ENCODE data around the gene WDR33.
"Not testable (repeated sequence)": the region's sequence is repeated elsewhere in the genome, so short reads cannot be mapped to it uniquely, and the experiment has no call there.

Gene WDR33

GRCh38 chr2:127807678-127808353, 3.2 kb downstream of the WDR33 start:
- DNase-seq: no peak

GRCh38 chr2:127806860-127807259, 4.1 kb downstream of the WDR33 start:
- DNase-seq: not testable (repeated sequence)

GRCh38 chr2:127805491-127805890, 5.5 kb downstream of the WDR33 start:
- DNase-seq: no peak

GRCh38 chr2:127799926-127800325, 11.0 kb downstream of the WDR33 start:
- DNase-seq: no peak

GRCh38 chr2:127796389-127796788, 14.6 kb downstream of the WDR33 start:
- DNase-seq: no peak

- not testable (repeated sequence) for DNase-seq
These were observed 16.1 kb downstream of the WDR33 start for GRCh38 chr2:127794901-127795300.

- no peak for DNase-seq
These were observed 18.2 kb downstream of the WDR33 start for GRCh38 chr2:127792805-127793204.

GRCh38 chr2:127790694-127791529, 20.1 kb downstream of the WDR33 start:
- no peak for DNase-seq

- no peak for DNase-seq
These were observed 24.7 kb downstream of the WDR33 start for GRCh38 chr2:127786048-127786809.

GRCh38 chr2:127784965-127785518, 25.9 kb downstream of the WDR33 start:
- no peak for DNase-seq

GRCh38 chr2:127783101-127783500, 27.9 kb downstream of the WDR33 start:
- DNase-seq: no peak

- no peak for DNase-seq
These were observed 32.1 kb downstream of the WDR33 start for GRCh38 chr2:127778850-127779249.

GRCh38 chr2:127778447-127778846, 32.5 kb downstream of the WDR33 start:
- no peak for DNase-seq

GRCh38 chr2:127776122-127776780, 34.7 kb downstream of the WDR33 start:
- no peak for DNase-seq

GRCh38 chr2:127771756-127772155, 39.2 kb downstream of the WDR33 start:
- DNase-seq: no peak

- no peak for DNase-seq
These were observed 39.8 kb downstream of the WDR33 start for GRCh38 chr2:127770973-127771735.

GRCh38 chr2:127770534-127770933, 40.4 kb downstream of the WDR33 start:
- DNase-seq: not testable (repeated sequence)

- no peak for DNase-seq
These were observed 41.4 kb downstream of the WDR33 start for GRCh38 chr2:127769587-127769986.

- no peak for DNase-seq
These were observed 42.0 kb downstream of the WDR33 start for GRCh38 chr2:127768775-127769479.

GRCh38 chr2:127763776-127764175, 47.2 kb downstream of the WDR33 start:
- no peak for DNase-seq

- DNase-seq: no peak
These were observed 48.1 kb downstream of the WDR33 start for GRCh38 chr2:127762846-127763245.

Data from NK-92 treated with Interleukin-12 subunit alpha and Interleukin-12 subunit beta, amount 100 ng/mL, for 24 hours (cell line).